HCT116 (cell line): Measurements from ENCODE around the gene RPS14. TPM values are rescaled to one million over a fixed set of nuclear protein-coding genes. Genes with fewer than 3 reads are reported as not detected.

Experiments used
- ATAC-seq: fragments of 200-7000 bp; cut with Tn5 transposase; 2 replicates; pipeline ENCODE4 v1.9.1; 2020; ENCODE audit warnings: mild to moderate bottlenecking, moderate library complexity
- BruUV-seq: library from RNA; stranded (reverse); fragments of 400-500 nt; replicated peaks from 2 replicates; lab custom pipeline; 2021; lab: Mats Ljungman, UMichigan
- CTCF ChIA-PET: fragments of 300-600 bp; sonication (Branson Sonifier 250); formaldehyde crosslinking; loops from one replicate; lab custom pipeline; 2021; ENCODE audit warnings: antibody characterized with exemption; lab: Charles Lee
- POLR2A ChIA-PET: fragments of 300-600, 350-600 bp; sonication (Branson Sonifier 250); formaldehyde crosslinking; loops from one replicate; lab custom pipeline; 2021; ENCODE audit warnings: antibody characterized with exemption; lab: Charles Lee
- RAD21 ChIA-PET, 2 experiments: fragments of 300-600 bp; sonication (Branson Sonifier 250); formaldehyde crosslinking; loops; one replicate each; lab custom pipeline; 2023; ENCODE audit warnings: low total read pairs in 2 of 2; ENCODE audit not compliant: uncharacterized antibody in 2 of 2, unreplicated experiment in 2 of 2, low non-redundant PET in 1 of 2; lab: Charles Lee
- DNase-seq: peaks from one replicate; pipeline ENCODE4 v3.0.0-alpha.2; 2010; ENCODE audit warnings: low read depth, low spot score
- H2AFZ ChIP-seq: fragments of 200-600 bp; shearing (Covaris generic), sonication (generic); 2 replicates; pipeline ENCODE4 v1.6.1; 2017; ENCODE audit warnings: low read depth, mixed run types, mixed read lengths, antibody characterized with exemption, low read length; ENCODE audit not compliant: poor library complexity, severe bottlenecking
- H3K27ac ChIP-seq: 2 replicates; pipeline ENCODE4 v1.5.1; 2012; ENCODE audit warnings: low read depth, low read length
- H3K27me3 ChIP-seq: fragments of 200-600 bp; sonication (generic); 2 replicates; pipeline ENCODE4 v1.6.1; 2016; ENCODE audit warnings: mixed run types, low read length, mixed read lengths; ENCODE audit not compliant: insufficient read depth
- H3K36me3 ChIP-seq, 2 experiments: fragments of 200-500 bp in 1 of 2; fragments of 200-600 bp in 1 of 2; sonication (Bioruptor generic) in 1 of 2; sonication (generic) in 1 of 2; 2 replicates each; pipeline versions ENCODE4 v1.5.1 to v1.6.1; 2014 to 2016; ENCODE audit warnings: low read length in 2 of 2, inconsistent platforms in 1 of 2, mixed read lengths in 1 of 2, mixed run types in 1 of 2; ENCODE audit not compliant: insufficient read depth in 2 of 2, control insufficient read depth in 1 of 2
- H3K4me1 ChIP-seq, 2 experiments: fragments of 200-600 bp in 1 of 2; sonication (generic) in 1 of 2; 2 replicates each; pipeline versions ENCODE4 v1.5.1 to v1.6.1; 2012 to 2017; ENCODE audit warnings: low read length in 2 of 2, inconsistent platforms in 1 of 2, mild to moderate bottlenecking in 1 of 2, mixed read lengths in 1 of 2, mixed run types in 1 of 2, moderate library complexity in 1 of 2; ENCODE audit not compliant: insufficient read depth in 2 of 2, control insufficient read depth in 1 of 2
- H3K4me2 ChIP-seq: fragments of 200-600 bp; sonication (generic); 2 replicates; pipeline ENCODE4 v1.6.1; 2017; ENCODE audit warnings: mixed run types, low read length, mixed read lengths
- H3K4me3 ChIP-seq, 2 experiments: fragments of 200-600 bp in 1 of 2; sonication (generic) in 1 of 2; replicated peaks in 1 of 2; 2 replicates each; pipeline ENCODE4 v1.5.1; 2011 to 2016; ENCODE audit warnings: low read length in 2 of 2, control low read depth in 1 of 2, low read depth in 1 of 2, mild to moderate bottlenecking in 1 of 2, mixed read lengths in 1 of 2, mixed run types in 1 of 2
- H3K79me2 ChIP-seq: fragments of 200-600 bp; sonication (generic); 2 replicates; pipeline ENCODE4 v1.6.1; 2017; ENCODE audit warnings: mild to moderate bottlenecking, mixed run types, low read length, moderate library complexity, mixed read lengths; ENCODE audit not compliant: insufficient read depth
- H3K9ac ChIP-seq: fragments of 200-600 bp; sonication (generic); 2 replicates; pipeline ENCODE4 v1.6.1; 2016; ENCODE audit warnings: low read length, mixed read lengths
- H3K9me2 ChIP-seq: fragments of 200-600 bp; sonication (generic), shearing (Covaris generic); 2 replicates; pipeline ENCODE4 v1.6.1; 2017; ENCODE audit warnings: mixed run types, mild to moderate bottlenecking, moderate library complexity; ENCODE audit not compliant: insufficient read depth
- H3K9me3 ChIP-seq, 2 experiments: fragments of 200-500 bp in 1 of 2; fragments of 200-600 bp in 1 of 2; sonication (Bioruptor generic) in 1 of 2; sonication (generic) in 1 of 2; 2 replicates each; pipeline ENCODE4 v1.6.1; 2014 to 2017; ENCODE audit warnings: low read length in 2 of 2, mixed read lengths in 2 of 2, inconsistent platforms in 1 of 2, low read depth in 1 of 2, mild to moderate bottlenecking in 1 of 2, mixed run types in 1 of 2, moderate library complexity in 1 of 2; ENCODE audit not compliant: control insufficient read depth in 1 of 2, insufficient read depth in 1 of 2
- H4K20me1 ChIP-seq: fragments of 200-600 bp; sonication (generic), shearing (Covaris generic); 2 replicates; pipeline ENCODE4 v1.6.1; 2017; ENCODE audit warnings: mixed run types, mild to moderate bottlenecking, moderate library complexity; ENCODE audit not compliant: insufficient read depth
- CBX3 ChIP-seq: IDR thresholded peaks from 2 replicates; pipeline ENCODE4 v1.6.1; 2012; ENCODE audit warnings: low read depth
- MAX ChIP-seq: IDR thresholded peaks from 2 replicates; pipeline ENCODE4 v1.6.1; 2012
- SRF ChIP-seq: IDR thresholded peaks from 2 replicates; pipeline ENCODE4 v1.6.1; 2012; ENCODE audit warnings: low read depth
- YY1 ChIP-seq: IDR thresholded peaks from 2 replicates; pipeline ENCODE4 v1.6.1; 2011; ENCODE audit warnings: low read length, low read depth, moderate library complexity, mild to moderate bottlenecking; ENCODE audit not compliant: insufficient replicate concordance; ENCODE audit errors: extremely low read depth
- intact Hi-C: fragments of 100-400 bp; cut with micrococcal nuclease; formaldehyde crosslinking; loops from 2 replicates; pipeline ENCODE4 v1.10.0; 2022
- total RNA-seq: library from RNA; stranded (reverse); gene quantifications from one replicate; pipeline ENCODE4 v1.2.1, GENCODE V29; 2021; ENCODE audit not compliant: unreplicated experiment

RPS14 gene
- total RNA-seq, 1 experiment from 2014 or later: 2,557 TPM

- ChIA-PET CTCF (no interaction called here), POLR2A (no interaction called here), RAD21 (no interaction called here)
- Histone ChIP-seq H3K36me3 (peaks cover 0 to under 1% of the 10 kb centered on the region in 2 experiments; a peak in 1 of 4 replicates), H4K20me1 (no peaks in the 10 kb centered on the region), H3K9ac (no peak overlapping the region), H3K27me3 (no peaks in the 10 kb centered on the region), H3K4me2 (no peak overlapping the region), H2AFZ (no peak overlapping the region), H3K9me3 (no peaks in the 10 kb centered on the region), H3K4me3 (no peak overlapping the region), H3K27ac (no peak overlapping the region), H3K9me2 (no peaks in the 10 kb centered on the region), H3K79me2 (no peaks in the 10 kb centered on the region), H3K4me1 (peaks cover 10 to 31% of the 10 kb centered on the region in 2 experiments; a peak in 3 of 4 replicates)
- ATAC-seq (no peak), DNase-seq (no peak)
- no TSS peak for BruUV-seq
- intact Hi-C loops: no loop called here
- TF ChIP-seq MAX (no peak), YY1 (no peak), CBX3 (no peak)
Observed at GRCh38 chr5:150408231-150408943, 41.2 kb downstream of the RPS14 start.

- no peak for DNase-seq
- Histone ChIP-seq H3K9me2 (no peaks in the 10 kb centered on the region), H3K4me3 (no peak overlapping the region), H3K9me3 (no peaks in the 10 kb centered on the region), H3K9ac (no peak overlapping the region), H3K36me3 (peaks cover 0 to 7% of the 10 kb centered on the region in 2 experiments; a peak in 1 of 4 replicates), H3K4me2 (no peak overlapping the region), H3K79me2 (no peaks in the 10 kb centered on the region), H4K20me1 (no peaks in the 10 kb centered on the region), H3K4me1 (peaks cover 10 to 26% of the 10 kb centered on the region in 2 experiments; a peak in 3 of 4 replicates), H3K27me3 (no peaks in the 10 kb centered on the region), H3K27ac (no peak overlapping the region), H2AFZ (no peak overlapping the region)
- CTCF ChIA-PET: no interaction called here
- POLR2A ChIA-PET: no interaction called here
- TF ChIP-seq SRF (no peak), CBX3 (no peak), MAX (no peak)
- BruUV-seq: no TSS peak
- no peak for ATAC-seq
- intact Hi-C loops: no loop called here
- RAD21 ChIA-PET: no interaction called here
Observed at GRCh38 chr5:150407096-150407720, 42.3 kb downstream of the RPS14 start.
